ENCODE measurements around the gene GRAMD1B.

The GRAMD1B gene

GRCh38 chr11:123594188-123594901, 164.3 kb downstream of the GRAMD1B start:
- H3K4me1 ChIP-seq (ENCODE audit: control insufficient read depth in 2 of 2, insufficient read depth in 2 of 2, low read length in 2 of 2): peaks cover 11 to 16% of the 10 kb centered on the region in 2 donors
- no peaks in the 10 kb centered on the region for H3K36me3 ChIP-seq (ENCODE audit: control insufficient read depth in 2 of 2, insufficient read depth in 2 of 2, low read length in 2 of 2)
- no peak overlapping the region for H3K9ac ChIP-seq (ENCODE audit: low read depth in 1 of 2, low read length in 2 of 2)
- no peaks in the 10 kb centered on the region for H3K9me3 ChIP-seq (ENCODE audit: control insufficient read depth in 2 of 2, low read length in 2 of 2)
- H3K27ac ChIP-seq (ENCODE audit: low read depth in 2 of 2, low read length in 2 of 2): no peak overlapping the region
- H3K27me3 ChIP-seq (ENCODE audit: control insufficient read depth in 2 of 2, insufficient read depth in 2 of 2, low read length in 2 of 2): no peaks in the 10 kb centered on the region
- H3K4me3 ChIP-seq (ENCODE audit: low read length in 2 of 2): no peak overlapping the region

- Histone ChIP-seq H3K9me3 (ENCODE audit: control insufficient read depth in 2 of 2, low read length in 2 of 2) (no peaks in the 10 kb centered on the region), H3K4me1 (ENCODE audit: control insufficient read depth in 2 of 2, insufficient read depth in 2 of 2, low read length in 2 of 2) (peaks cover 11 to 14% of the 10 kb centered on the region in 2 donors), H3K36me3 (ENCODE audit: control insufficient read depth in 2 of 2, insufficient read depth in 2 of 2, low read length in 2 of 2) (no peaks in the 10 kb centered on the region), H3K27me3 (ENCODE audit: control insufficient read depth in 2 of 2, insufficient read depth in 2 of 2, low read length in 2 of 2) (no peaks in the 10 kb centered on the region), H3K4me3 (ENCODE audit: low read length in 2 of 2) (no peak overlapping the region), H3K9ac (ENCODE audit: low read depth in 1 of 2, low read length in 2 of 2) (no peak overlapping the region), H3K27ac (ENCODE audit: low read depth in 2 of 2, low read length in 2 of 2) (no peak overlapping the region)
Observed at GRCh38 chr11:123594921-123595320, 164.9 kb downstream of the GRAMD1B start.

- no peak overlapping the region for H3K27ac ChIP-seq (ENCODE audit: low read depth in 2 of 2, low read length in 2 of 2)
- no peaks in the 10 kb centered on the region for H3K9me3 ChIP-seq (ENCODE audit: control insufficient read depth in 2 of 2, low read length in 2 of 2)
- H3K36me3 ChIP-seq (ENCODE audit: control insufficient read depth in 2 of 2, insufficient read depth in 2 of 2, low read length in 2 of 2): no peaks in the 10 kb centered on the region
- no peak overlapping the region for H3K4me3 ChIP-seq (ENCODE audit: low read length in 2 of 2)
- no peaks in the 10 kb centered on the region for H3K4me1 ChIP-seq (ENCODE audit: control insufficient read depth in 2 of 2, insufficient read depth in 2 of 2, low read length in 2 of 2)
- H3K27me3 ChIP-seq (ENCODE audit: control insufficient read depth in 2 of 2, insufficient read depth in 2 of 2, low read length in 2 of 2): no peaks in the 10 kb centered on the region
- H3K9ac ChIP-seq (ENCODE audit: low read depth in 1 of 2, low read length in 2 of 2): no peak overlapping the region
Observed at GRCh38 chr11:123597859-123598258, 167.8 kb downstream of the GRAMD1B start.

GRCh38 chr11:123601136-123601535, 171.1 kb downstream of the GRAMD1B start:
- H3K27ac ChIP-seq (ENCODE audit: low read depth in 2 of 2, low read length in 2 of 2): no peak overlapping the region
- no peaks in the 10 kb centered on the region for H3K9me3 ChIP-seq (ENCODE audit: control insufficient read depth in 2 of 2, low read length in 2 of 2)
- no peaks in the 10 kb centered on the region for H3K36me3 ChIP-seq (ENCODE audit: control insufficient read depth in 2 of 2, insufficient read depth in 2 of 2, low read length in 2 of 2)

GRCh38 chr11:123601743-123602142, 171.7 kb downstream of the GRAMD1B start:
- no peaks in the 10 kb centered on the region for H3K9me3 ChIP-seq (ENCODE audit: control insufficient read depth in 2 of 2, low read length in 2 of 2)
- H3K4me3 ChIP-seq (ENCODE audit: low read length in 2 of 2): no peak overlapping the region
- no peak overlapping the region for H3K27ac ChIP-seq (ENCODE audit: low read depth in 2 of 2, low read length in 2 of 2)
- H3K27me3 ChIP-seq (ENCODE audit: control insufficient read depth in 2 of 2, insufficient read depth in 2 of 2, low read length in 2 of 2): no peaks in the 10 kb centered on the region
- H3K9ac ChIP-seq (ENCODE audit: low read depth in 1 of 2, low read length in 2 of 2): no peak overlapping the region
- H3K4me1 ChIP-seq (ENCODE audit: control insufficient read depth in 2 of 2, insufficient read depth in 2 of 2, low read length in 2 of 2): no peaks in the 10 kb centered on the region
- H3K36me3 ChIP-seq (ENCODE audit: control insufficient read depth in 2 of 2, insufficient read depth in 2 of 2, low read length in 2 of 2): no peaks in the 10 kb centered on the region

More at GRCh38 chr11:123601136-123601535, 171.1 kb downstream of the GRAMD1B start:
- Histone ChIP-seq H3K9ac (ENCODE audit: low read depth in 1 of 2, low read length in 2 of 2) (no peak overlapping the region), H3K4me3 (ENCODE audit: low read length in 2 of 2) (no peak overlapping the region), H3K4me1 (ENCODE audit: control insufficient read depth in 2 of 2, insufficient read depth in 2 of 2, low read length in 2 of 2) (no peaks in the 10 kb centered on the region), H3K27me3 (ENCODE audit: control insufficient read depth in 2 of 2, insufficient read depth in 2 of 2, low read length in 2 of 2) (no peaks in the 10 kb centered on the region)

- Histone ChIP-seq H3K4me3 (ENCODE audit: low read length in 2 of 2) (no peak overlapping the region), H3K9me3 (ENCODE audit: control insufficient read depth in 2 of 2, low read length in 2 of 2) (no peaks in the 10 kb centered on the region), H3K36me3 (ENCODE audit: control insufficient read depth in 2 of 2, insufficient read depth in 2 of 2, low read length in 2 of 2) (peaks cover 0 to 4% of the 10 kb centered on the region in 2 donors), H3K9ac (ENCODE audit: low read depth in 1 of 2, low read length in 2 of 2) (no peak overlapping the region), H3K4me1 (ENCODE audit: control insufficient read depth in 2 of 2, insufficient read depth in 2 of 2, low read length in 2 of 2) (no peaks in the 10 kb centered on the region), H3K27ac (ENCODE audit: low read depth in 2 of 2, low read length in 2 of 2) (no peak overlapping the region), H3K27me3 (ENCODE audit: control insufficient read depth in 2 of 2, insufficient read depth in 2 of 2, low read length in 2 of 2) (no peaks in the 10 kb centered on the region)
Observed at GRCh38 chr11:123603666-123604065, 173.6 kb downstream of the GRAMD1B start.

- Histone ChIP-seq H3K27me3 (ENCODE audit: control insufficient read depth in 2 of 2, insufficient read depth in 2 of 2, low read length in 2 of 2) (no peaks in the 10 kb centered on the region), H3K4me3 (ENCODE audit: low read length in 2 of 2) (no peak overlapping the region), H3K9me3 (ENCODE audit: control insufficient read depth in 2 of 2, low read length in 2 of 2) (no peaks in the 10 kb centered on the region), H3K4me1 (ENCODE audit: control insufficient read depth in 2 of 2, insufficient read depth in 2 of 2, low read length in 2 of 2) (no peaks in the 10 kb centered on the region), H3K9ac (ENCODE audit: low read depth in 1 of 2, low read length in 2 of 2) (no peak overlapping the region), H3K36me3 (ENCODE audit: control insufficient read depth in 2 of 2, insufficient read depth in 2 of 2, low read length in 2 of 2) (peaks cover 0 to 4% of the 10 kb centered on the region in 2 donors), H3K27ac (ENCODE audit: low read depth in 2 of 2, low read length in 2 of 2) (no peak overlapping the region)
Observed at GRCh38 chr11:123607781-123608180, 177.7 kb downstream of the GRAMD1B start.

GRCh38 chr11:123608371-123608770, 178.3 kb downstream of the GRAMD1B start:
- Histone ChIP-seq H3K9ac (ENCODE audit: low read depth in 1 of 2, low read length in 2 of 2) (no peak overlapping the region), H3K27ac (ENCODE audit: low read depth in 2 of 2, low read length in 2 of 2) (no peak overlapping the region), H3K4me3 (ENCODE audit: low read length in 2 of 2) (no peak overlapping the region), H3K9me3 (ENCODE audit: control insufficient read depth in 2 of 2, low read length in 2 of 2) (no peaks in the 10 kb centered on the region), H3K36me3 (ENCODE audit: control insufficient read depth in 2 of 2, insufficient read depth in 2 of 2, low read length in 2 of 2) (peaks cover 0 to 4% of the 10 kb centered on the region in 2 donors), H3K4me1 (ENCODE audit: control insufficient read depth in 2 of 2, insufficient read depth in 2 of 2, low read length in 2 of 2) (no peaks in the 10 kb centered on the region), H3K27me3 (ENCODE audit: control insufficient read depth in 2 of 2, insufficient read depth in 2 of 2, low read length in 2 of 2) (no peaks in the 10 kb centered on the region)

- H3K36me3 ChIP-seq (ENCODE audit: control insufficient read depth in 2 of 2, insufficient read depth in 2 of 2, low read length in 2 of 2): peaks cover 0 to 6% of the 10 kb centered on the region in 2 donors
- H3K9ac ChIP-seq (ENCODE audit: low read depth in 1 of 2, low read length in 2 of 2): no peak overlapping the region
- no peaks in the 10 kb centered on the region for H3K27me3 ChIP-seq (ENCODE audit: control insufficient read depth in 2 of 2, insufficient read depth in 2 of 2, low read length in 2 of 2)
- H3K9me3 ChIP-seq (ENCODE audit: control insufficient read depth in 2 of 2, low read length in 2 of 2): no peaks in the 10 kb centered on the region
- no peak overlapping the region for H3K4me3 ChIP-seq (ENCODE audit: low read length in 2 of 2)
- no peak overlapping the region for H3K27ac ChIP-seq (ENCODE audit: low read depth in 2 of 2, low read length in 2 of 2)
- H3K4me1 ChIP-seq (ENCODE audit: control insufficient read depth in 2 of 2, insufficient read depth in 2 of 2, low read length in 2 of 2): no peaks in the 10 kb centered on the region
Observed at GRCh38 chr11:123608945-123609344, 178.9 kb downstream of the GRAMD1B start.

- Histone ChIP-seq H3K4me3 (ENCODE audit: low read length in 2 of 2) (no peak overlapping the region), H3K27me3 (ENCODE audit: control insufficient read depth in 2 of 2, insufficient read depth in 2 of 2, low read length in 2 of 2) (no peaks in the 10 kb centered on the region), H3K9ac (ENCODE audit: low read depth in 1 of 2, low read length in 2 of 2) (no peak overlapping the region), H3K36me3 (ENCODE audit: control insufficient read depth in 2 of 2, insufficient read depth in 2 of 2, low read length in 2 of 2) (peaks cover 0 to 8% of the 10 kb centered on the region in 2 donors), H3K9me3 (ENCODE audit: control insufficient read depth in 2 of 2, low read length in 2 of 2) (no peaks in the 10 kb centered on the region), H3K4me1 (ENCODE audit: control insufficient read depth in 2 of 2, insufficient read depth in 2 of 2, low read length in 2 of 2) (no peaks in the 10 kb centered on the region), H3K27ac (ENCODE audit: low read depth in 2 of 2, low read length in 2 of 2) (no peak overlapping the region)
Observed at GRCh38 chr11:123611698-123612097, 181.6 kb downstream of the GRAMD1B start.
